Measurements from ENCODE around the gene RPS3.

Gene RPS3

DNA sequence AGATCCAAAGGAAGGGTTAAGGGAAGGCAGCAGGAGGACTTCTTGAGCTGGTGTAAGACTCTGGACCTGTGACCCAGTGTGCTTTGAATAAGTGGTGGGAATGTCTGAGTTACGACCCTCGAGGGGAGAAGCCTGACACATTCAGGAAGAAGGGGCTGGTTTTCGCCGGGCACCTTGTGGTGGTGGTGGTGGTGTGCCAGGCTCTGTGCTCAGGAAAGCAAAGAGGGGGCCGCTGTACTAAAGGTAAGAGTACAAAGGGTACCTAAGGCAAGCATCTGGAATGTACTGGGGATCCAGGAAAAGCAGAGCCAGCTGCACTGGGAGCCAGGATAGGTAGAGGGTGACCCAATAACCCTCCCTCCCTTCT is 27.4 kb downstream of the RPS3 start:
- TF ChIP-seq, protein P1, sequence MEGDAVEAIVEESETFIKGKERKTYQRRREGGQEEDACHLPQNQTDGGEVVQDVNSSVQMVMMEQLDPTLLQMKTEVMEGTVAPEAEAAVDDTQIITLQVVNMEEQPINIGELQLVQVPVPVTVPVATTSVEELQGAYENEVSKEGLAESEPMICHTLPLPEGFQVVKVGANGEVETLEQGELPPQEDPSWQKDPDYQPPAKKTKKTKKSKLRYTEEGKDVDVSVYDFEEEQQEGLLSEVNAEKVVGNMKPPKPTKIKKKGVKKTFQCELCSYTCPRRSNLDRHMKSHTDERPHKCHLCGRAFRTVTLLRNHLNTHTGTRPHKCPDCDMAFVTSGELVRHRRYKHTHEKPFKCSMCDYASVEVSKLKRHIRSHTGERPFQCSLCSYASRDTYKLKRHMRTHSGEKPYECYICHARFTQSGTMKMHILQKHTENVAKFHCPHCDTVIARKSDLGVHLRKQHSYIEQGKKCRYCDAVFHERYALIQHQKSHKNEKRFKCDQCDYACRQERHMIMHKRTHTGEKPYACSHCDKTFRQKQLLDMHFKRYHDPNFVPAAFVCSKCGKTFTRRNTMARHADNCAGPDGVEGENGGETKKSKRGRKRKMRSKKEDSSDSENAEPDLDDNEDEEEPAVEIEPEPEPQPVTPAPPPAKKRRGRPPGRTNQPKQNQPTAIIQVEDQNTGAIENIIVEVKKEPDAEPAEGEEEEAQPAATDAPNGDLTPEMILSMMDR (IDR thresholded peaks at IDR 0.05; ENCODE audit: low read depth, low read length, missing control alignments): no peak
- no peak for DNase-seq (ENCODE audit: low read depth)
- H3K4me3 ChIP-seq (ENCODE audit: low read depth, low read length): no peak overlapping the region

DNA sequence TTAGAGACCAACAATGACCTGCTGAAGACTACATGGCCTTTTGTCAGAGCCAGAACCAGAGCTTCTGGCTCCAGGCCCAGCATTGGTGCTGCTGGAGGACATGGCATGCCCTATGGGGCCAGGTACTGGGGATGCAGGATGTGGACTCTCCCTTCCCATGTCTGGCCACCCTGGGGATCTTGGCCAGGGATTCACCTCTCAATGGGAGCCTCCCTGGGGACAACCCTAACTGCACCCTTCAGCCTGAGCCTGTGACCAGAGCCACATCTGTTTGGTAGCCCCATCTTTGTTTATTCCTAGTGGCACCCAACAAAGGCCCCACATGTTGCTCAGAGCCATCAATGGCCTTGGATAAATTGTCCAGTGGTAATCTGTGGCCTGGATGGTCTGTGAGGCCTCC is 27.9 kb downstream of the RPS3 start:
- no peak for DNase-seq (ENCODE audit: low read depth)
- no peak overlapping the region for H3K4me3 ChIP-seq (ENCODE audit: low read depth, low read length)
- TF ChIP-seq, protein P1 (IDR thresholded peaks at IDR 0.05; ENCODE audit: low read depth, low read length, missing control alignments): no peak

DNA sequence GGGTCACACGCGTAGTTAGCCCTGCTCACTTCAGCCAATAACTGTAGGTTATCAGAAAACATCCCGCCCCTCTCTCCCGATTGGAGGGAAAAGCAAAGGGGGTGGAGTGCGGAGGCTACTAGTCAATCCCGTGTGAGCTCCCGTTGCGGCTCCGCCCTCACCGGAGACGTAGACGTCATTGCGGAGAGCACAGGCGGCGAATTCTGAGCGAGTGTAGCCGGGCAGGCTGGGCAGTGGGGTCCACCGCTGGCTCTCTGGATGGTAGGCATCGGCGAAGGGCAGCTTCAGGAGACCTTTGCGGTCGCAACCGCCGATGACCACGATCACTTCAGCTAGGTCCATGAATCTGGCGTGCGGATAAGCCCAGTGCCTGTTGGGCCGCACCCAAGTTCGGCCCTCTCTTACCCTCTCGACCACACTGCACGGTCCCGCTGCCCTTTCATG is 29.0 kb downstream of the RPS3 start:
- peak overlapping the region; percentile 48 for H3K4me3 ChIP-seq (ENCODE audit: low read depth, low read length)
- peak; percentile 83 for DNase-seq (ENCODE audit: low read depth)
- TF ChIP-seq, protein P1 (IDR thresholded peaks at IDR 0.05; ENCODE audit: low read depth, low read length, missing control alignments): no peak

DNA sequence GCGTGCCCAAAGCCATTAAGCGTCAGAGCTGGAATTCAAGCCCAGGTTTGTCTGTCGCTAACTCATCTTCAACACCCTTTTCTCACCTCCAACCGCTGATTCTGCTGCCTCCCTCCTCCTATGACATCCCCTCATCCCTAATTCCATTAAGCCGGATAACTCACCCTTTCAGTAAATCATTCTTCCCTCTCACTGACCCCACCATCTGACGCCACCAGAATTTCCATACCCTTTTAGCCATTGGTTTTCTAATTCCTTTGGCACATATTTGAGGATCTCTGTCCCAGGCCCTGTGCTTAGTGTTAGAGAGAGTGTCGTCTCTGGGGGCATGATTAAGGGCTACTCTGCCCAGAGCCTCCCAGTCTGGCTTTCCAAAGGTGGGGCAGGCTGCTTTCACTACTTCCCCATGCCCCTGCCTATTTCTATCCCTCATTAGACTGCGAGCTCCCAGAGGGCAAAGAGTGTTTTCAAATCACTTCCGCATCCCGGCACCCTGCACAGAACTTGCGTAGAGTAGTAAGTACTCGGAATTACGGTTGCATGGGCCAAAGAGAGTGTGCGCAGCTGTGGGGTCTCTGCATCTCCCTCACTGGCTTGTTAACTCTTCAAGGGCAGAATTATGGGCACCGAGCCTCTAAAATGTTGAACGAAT is 29.8 kb downstream of the RPS3 start:
- no peak overlapping the region for H3K4me3 ChIP-seq (ENCODE audit: low read depth, low read length)
- TF ChIP-seq, protein P1 (IDR thresholded peaks at IDR 0.05; ENCODE audit: low read depth, low read length, missing control alignments): no peak
- no peak for DNase-seq (ENCODE audit: low read depth)

DNA sequence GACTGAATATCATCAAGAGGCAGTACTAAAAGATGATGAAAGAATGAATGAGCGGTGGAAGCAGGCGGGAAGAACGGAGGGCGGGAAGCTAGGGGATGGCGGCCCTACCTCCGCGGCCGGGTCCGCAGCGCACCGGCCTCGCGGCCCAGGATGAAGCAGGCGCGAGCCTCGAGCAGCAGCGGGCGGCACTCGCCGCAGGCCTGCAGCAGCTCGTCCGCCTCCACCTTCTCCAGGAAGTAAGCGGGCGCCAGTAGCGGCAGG is 30.3 kb downstream of the RPS3 start:
- TF ChIP-seq, protein P1 (IDR thresholded peaks at IDR 0.05; ENCODE audit: low read depth, low read length, missing control alignments): no peak
- H3K4me3 ChIP-seq (ENCODE audit: low read depth, low read length): no peak overlapping the region; the same call in 1 of the 2 replicates
- DNase-seq (ENCODE audit: low read depth): no peak

DNA sequence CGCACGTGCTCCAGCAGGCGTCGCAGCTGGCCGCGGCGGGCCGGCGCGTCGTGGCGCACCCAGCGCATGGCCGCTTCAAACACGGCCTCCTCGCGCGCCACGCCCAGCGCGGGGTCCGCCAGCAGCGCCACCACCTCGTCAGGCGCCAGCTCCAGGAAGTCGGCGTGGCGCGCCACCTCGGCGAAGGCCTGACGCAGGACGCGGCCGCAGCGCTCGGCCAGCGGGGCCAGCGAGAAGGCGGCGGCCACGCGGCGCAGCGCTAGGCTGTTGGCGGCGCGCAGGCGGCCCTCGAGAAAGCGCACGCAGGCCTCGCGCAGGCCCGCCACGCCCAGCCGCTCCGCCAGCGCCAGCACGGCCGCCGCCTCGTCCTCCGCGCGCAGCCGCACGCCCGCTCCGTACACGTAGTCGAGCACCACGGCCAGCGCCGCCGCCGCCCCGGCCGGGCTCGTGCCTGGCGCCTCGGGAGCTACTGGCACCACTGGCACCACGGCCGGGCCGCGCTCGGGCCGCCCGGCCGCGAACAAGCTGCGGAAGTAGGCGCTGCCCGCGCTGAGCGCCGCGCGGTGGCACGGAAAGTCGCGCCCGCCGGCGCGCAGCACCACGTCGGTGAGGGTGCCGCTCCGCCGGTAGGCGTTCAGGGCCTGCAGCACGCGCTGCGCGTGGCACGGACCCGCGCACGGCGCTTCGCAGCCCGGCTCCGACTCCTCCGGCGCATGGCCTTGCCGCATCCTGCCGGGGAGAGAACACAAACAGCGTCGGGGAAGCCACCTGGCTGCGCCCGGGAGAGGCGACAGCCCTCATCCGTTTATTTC is 30.8 kb downstream of the RPS3 start:
- DNase-seq (ENCODE audit: low read depth): no peak
- TF ChIP-seq, protein P1 (IDR thresholded peaks at IDR 0.05; ENCODE audit: low read depth, low read length, missing control alignments): no peak
- H3K4me3 ChIP-seq (ENCODE audit: low read depth, low read length): peak overlapping the region; percentile 46
